GM19193 (cell line): ENCODE data around the gene MAGI2.

Source experiments
- POLR2A ChIP-seq: IDR thresholded peaks from 4 replicates; pipeline ENCODE4 v1.6.1; 2011; ENCODE audit not compliant: insufficient read depth, insufficient read length; ENCODE audit errors: extremely low read depth

MAGI2 gene

DNA sequence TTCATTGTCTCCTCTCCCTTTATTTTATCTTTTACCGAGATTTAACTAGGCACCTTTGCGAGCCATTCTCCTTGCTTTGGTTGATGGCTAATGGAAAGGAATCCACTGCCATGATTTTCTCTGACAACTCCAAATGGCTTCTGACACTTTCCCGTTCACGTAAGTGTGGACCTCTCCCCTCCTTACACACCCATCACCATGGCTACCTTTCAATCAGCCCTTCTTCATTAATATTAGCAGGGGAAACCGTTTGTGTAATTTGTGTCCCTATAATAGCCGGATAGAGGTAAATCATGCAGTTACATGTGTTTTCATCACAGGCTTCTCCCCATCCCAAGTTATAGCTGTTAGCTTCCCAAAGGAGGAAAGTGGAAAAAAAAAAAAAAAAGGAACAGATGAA lies 767.3 kb downstream of the MAGI2 start:
- TF ChIP-seq POLR2A: no peak

DNA sequence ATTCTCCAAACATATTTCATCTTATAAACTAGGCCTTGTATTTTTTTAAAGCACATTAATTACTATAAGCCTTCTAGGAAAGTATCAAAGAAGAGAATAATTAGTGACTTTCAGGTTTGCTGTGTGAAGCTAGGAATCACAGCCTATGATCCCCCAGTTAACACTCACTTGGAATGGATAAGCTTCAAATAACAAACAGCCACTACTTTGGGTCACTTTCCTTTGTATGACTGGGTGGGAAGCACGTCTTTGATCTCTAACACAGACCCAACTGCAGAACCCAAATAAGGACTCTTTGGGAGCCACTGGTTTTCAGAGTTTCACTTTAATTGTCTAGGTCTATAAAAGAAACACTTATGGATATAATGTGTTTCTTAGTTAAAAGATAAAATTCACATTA lies 769.3 kb downstream of the MAGI2 start:
- no peak for TF ChIP-seq POLR2A

DNA sequence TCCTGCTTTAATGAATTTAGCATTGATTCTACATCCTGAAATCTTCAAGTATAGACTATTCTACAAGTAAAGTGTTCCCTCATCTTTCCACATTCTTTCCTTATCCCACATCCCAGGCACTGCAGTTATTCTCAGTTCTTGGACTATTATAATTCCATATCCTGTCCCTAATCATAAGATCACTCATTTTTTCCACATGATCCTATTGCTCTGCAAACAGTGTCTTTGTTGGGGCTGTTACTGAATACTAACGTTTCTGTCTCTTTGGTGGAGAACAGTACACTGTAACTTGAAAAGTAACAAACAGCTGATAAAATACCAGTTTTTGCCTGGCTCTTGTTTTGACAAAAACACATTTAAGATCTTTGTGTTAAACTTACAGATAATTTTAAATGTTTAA lies 769.9 kb downstream of the MAGI2 start:
- no peak for TF ChIP-seq POLR2A

DNA sequence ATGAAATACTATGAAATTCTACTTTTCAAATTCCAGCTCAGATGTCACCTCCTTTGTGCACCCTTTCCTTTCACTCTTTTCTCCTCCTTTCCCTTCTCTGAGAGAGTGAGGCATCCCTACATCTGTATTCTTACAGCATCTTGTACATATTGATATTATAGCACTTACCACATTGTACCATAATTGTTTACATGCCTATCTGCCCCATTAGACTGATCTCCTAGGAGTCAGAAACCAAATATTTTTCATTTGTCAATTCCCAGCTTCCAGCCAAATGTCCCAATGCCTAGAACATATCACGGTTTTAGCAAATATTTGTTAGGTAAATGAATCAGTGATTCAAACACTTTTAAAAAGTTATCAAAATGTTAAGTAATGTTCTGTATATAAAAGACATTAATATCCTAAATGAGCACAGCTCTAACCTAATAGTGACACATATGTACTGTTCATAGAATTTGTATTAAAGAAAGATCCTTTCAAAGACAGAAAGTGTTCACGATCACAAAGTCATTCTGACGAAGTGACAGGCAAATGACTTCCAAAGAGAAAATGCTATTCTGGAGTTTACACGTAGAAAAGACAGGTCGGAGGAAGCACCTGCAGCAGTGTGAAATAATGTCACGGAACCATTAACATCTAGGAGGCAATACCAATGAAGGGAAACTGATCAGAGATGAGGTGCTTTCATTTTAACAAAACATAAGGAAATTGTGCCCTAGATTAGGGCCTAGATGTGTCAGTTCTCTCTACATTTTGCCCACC lies 774.2 kb downstream of the MAGI2 start:
- TF ChIP-seq POLR2A: no peak

DNA sequence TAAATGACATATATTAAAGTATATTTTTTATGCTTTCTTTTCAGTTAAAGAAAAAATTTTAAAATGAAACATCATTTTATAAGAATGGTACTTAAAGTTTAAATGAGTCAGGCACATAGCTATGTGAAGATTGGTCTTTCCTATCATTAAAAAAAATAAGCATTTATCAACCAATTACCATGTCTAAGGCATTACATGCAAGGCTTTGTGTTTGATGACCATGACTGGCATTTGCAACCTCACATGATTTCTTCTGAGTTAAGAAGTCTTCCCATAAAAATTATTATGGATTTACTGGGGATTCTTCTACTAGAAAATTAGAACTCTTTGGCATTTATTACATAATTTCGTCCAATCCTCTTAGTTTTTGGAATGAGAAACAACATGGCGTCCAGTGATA lies 776.1 kb downstream of the MAGI2 start:
- TF ChIP-seq POLR2A: no peak

DNA sequence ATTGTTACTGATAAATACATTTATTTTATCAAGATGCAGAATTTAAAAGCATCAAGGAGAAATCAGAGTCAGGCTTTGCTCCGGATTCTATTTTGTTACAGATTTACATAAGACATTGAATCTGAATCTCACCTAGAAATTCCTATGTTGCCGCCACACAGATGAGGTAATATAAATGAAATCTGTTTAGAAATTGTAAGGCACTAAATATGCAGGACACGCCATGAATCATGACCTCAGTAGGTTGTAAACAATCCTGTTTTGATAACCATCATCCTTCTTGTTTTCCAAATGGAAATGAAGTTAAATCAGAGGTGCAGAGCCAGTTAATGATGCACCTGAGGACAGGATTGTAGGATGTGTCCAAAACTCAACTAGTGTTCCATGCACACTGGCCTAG lies 778.0 kb downstream of the MAGI2 start:
- TF ChIP-seq POLR2A: no peak

DNA sequence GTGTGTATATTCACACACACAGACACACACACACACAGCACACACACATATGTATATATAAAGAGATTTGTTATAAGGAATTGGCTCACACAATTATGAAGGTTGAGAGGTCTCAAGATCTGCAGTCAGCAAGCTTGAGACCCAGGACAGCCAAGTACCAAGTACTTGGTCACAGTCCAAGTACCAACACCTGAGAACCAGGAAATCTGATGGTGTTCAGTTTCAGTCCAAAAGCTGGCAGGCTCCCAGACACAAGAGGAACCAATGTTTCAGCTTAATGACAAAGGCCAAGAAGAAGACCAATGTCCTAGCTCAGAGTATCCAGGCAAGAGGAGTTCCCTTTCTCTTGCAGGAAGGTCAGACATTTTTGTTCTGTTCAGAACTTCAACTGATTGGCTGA lies 780.2 kb downstream of the MAGI2 start:
- TF ChIP-seq POLR2A: no peak

DNA sequence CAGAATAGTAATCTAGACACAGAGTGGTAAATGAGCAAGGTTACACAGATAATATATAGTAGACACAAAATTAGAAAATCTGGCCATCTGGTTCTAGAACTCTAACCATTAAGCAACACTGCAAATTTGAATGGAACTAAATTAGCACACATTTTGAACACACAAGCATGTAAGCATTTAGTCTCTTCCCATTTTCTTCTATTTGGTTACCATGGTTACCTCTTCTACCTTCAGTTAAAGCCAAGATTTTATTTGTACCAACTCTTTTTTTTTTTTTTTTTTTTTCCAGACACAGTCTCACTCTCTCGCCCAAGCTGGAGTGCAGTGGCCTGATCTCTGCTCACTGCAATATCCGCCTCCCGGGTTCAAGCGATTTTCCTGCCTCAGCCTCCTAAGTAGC lies 790.5 kb downstream of the MAGI2 start:
- no peak for TF ChIP-seq POLR2A

DNA sequence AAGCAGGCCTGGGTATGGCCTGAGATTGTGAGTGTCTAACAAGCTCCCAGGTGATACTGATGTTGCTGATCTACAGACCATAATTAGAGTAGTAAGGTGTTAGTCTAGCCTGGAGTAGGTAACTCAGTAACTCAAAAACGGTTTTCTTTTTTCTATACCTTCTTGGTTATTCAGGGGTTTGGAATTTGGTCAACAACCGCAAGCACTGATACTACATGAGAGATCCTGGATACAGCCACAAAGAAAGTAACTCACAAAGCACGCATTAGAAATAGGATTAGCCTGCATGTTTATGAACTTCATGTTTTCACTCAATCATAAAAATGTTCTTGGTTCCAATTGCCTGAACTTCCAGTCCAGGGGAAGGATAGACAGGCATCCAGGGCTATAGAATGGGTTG lies 803.5 kb downstream of the MAGI2 start:
- no peak for TF ChIP-seq POLR2A

DNA sequence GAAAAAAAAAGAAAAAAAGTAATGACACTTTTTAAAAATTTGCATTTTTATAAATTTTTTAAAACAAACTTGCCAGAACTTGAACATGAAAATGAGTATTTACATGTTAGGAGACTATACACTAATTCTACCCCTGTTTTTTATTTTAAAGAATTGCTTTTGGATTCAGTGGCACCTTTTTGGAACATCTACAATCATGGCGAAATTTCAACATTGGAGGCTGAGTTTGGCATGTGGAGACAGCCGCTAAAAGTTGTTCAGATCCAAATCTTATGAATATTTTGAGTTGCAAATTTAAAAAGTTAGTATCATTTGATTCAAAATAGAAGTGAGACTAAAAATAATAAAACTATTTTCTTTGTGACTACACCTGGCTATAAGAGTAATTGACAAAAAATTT lies 804.2 kb downstream of the MAGI2 start:
- no peak for TF ChIP-seq POLR2A

DNA sequence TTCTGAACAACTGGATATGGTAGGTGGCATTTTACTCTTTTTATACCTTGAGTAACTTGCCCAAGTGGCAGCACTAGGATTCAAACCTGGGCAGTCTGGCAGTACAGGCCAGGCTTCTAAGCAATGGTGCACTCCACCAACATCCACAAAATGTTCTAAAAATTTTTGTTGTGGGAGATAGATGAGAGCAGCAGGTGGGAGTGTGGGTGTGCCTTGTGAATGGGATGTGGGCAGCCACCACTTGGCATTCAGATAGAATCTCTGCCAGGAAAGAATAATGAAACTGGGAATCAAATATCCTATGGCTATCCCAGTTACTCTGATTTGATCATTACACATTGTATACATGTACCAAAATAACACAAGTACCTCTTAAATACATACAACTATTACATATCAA lies 810.7 kb downstream of the MAGI2 start:
- TF ChIP-seq POLR2A: no peak

DNA sequence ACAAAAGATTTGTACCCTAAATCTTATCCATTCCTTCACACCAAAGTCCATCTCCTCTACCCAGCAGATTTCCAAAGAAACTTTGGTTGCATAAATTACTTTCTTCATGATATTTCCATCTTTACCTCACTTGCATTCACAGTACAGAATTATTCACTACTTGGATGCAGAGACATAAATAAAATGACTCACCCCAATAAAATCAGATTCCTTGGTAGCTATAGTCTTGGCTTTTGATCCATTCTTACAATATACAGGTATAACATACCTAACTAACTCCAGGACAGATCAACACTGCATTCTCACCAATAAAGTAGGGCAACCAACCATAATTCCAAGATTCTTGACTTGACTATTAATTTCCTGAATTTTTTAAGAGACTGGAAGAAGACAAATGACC lies 815.1 kb downstream of the MAGI2 start:
- no peak for TF ChIP-seq POLR2A

DNA sequence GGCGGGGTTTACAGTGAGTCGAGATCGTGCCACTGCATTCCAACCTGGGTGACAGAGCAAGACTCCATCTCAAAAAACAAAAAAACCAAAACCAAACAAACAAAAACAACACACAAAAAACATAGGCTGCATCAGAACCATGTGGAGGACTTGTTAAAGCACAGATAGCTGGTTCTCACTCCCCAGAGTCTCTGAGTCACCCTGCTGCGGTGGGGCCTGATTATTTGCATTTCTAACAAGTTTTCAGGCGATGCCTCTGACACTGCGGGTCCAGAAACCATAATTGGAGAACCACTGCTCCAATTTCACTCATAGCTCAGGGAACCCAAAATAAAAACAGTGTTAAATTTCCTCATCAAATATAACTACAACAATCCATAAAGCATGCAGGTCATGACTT lies 816.7 kb downstream of the MAGI2 start:
- TF ChIP-seq POLR2A: no peak

DNA sequence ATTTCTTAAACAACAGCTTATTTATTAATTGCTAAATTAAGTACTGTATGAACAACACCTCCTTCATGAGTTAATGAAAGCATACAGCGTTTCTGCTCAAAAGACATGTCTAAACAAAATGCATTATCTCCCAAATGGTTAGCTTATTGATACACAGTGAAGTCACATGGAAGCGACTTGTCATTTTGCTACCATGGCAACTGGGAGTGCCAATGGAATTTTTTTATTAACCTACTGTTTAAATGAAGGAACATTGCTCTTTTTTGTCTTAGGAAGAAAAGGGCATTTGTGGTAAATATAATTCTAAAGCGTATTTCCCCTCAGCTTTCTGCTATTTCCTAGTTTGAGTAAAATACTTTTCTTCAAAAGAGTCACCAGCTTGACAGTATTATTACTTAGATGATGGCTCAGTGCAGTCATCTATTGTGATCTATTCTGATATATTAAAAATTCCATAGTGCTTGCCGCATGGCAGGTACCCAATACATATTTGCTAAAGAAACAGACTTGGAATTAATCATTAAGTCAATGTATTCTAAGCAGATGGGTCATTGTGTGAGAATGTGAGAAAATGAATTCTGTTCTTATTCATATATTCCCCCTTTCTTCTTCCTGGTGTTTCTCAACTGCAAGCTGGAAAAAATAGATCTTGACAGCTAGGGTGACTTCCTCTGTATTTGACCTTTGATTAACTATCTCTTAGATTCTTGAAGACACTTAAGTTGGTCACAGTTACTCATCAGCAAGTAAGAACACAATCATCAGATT lies 818.3 kb downstream of the MAGI2 start:
- no peak for TF ChIP-seq POLR2A

DNA sequence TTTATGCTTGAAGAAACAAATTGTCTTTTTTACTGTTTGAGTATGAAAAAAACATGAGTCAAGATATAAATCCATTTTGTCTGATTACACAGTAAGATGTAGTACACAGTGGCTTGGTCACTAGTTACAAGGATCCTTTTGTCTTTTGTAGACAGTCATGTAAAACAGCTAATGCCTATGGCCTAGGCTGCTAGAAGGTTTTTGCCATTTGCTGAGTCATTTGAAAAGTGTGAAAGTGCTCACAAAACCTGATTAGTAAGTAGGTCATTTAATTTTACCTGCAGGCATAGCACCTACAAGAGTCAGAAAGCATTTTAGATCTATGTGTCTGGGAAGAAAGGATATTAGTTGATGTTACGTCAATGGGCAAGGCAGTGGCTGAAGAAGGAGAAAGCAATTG lies 819.4 kb downstream of the MAGI2 start:
- TF ChIP-seq POLR2A: no peak

DNA sequence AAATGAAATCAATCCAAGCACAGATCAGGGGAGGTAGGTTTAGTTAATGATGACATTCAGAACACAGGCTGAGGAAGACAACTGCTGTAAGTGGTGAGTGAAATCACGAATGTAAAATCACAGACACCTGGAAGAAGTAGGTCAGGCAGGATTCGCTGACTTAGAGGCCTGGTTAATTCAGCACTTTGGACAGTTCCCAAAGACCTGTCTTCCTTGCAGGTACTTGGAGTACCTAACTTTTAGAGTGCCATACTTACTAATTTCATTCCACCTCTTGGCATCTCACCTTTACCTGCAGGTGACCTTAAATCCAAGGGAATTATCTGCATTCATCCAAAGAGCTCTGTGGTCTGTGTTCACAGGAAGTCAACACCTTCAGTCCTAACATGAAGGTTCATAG lies 832.5 kb downstream of the MAGI2 start:
- no peak for TF ChIP-seq POLR2A
